Right lobe of liver (tissue), 6 donors: ENCODE data around the gene WNT9B. TPM values are rescaled to one million over a fixed set of nuclear protein-coding genes. Genes with fewer than 3 reads are reported as not detected.

Source experiments
- ATAC-seq, 4 donors: fragments of 200-7000 bp; cut with Tn5 transposase; one replicate each; pipeline ENCODE4 v1.9.1; 2020; ENCODE audit warnings: mild to moderate bottlenecking in 4 of 4, moderate library complexity in 4 of 4
- DNase-seq, 3 donors: peaks; one replicate each; pipeline ENCODE4 v3.0.0-alpha.2; 2020
- H3K27ac ChIP-seq, 3 donors: fragments of 200-600 bp; one replicate each; pipeline ENCODE4 v1.8.0; 2022
- H3K27me3 ChIP-seq, 2 donors: fragments of 200-600 bp; one replicate each; pipeline ENCODE4 v1.8.0; 2022
- H3K36me3 ChIP-seq, 4 donors: fragments of 200-600 bp; sonication (generic) in 1 of 4; one replicate each; pipeline versions ENCODE4 v1.5.1 to v1.8.0; 2017 to 2022; ENCODE audit warnings: control low read depth in 1 of 4
- H3K4me1 ChIP-seq, 4 donors: fragments of 200-600 bp; sonication (generic) in 1 of 4; one replicate each; pipeline versions ENCODE4 v1.5.1 to v1.8.0; 2017 to 2022; ENCODE audit warnings: control low read depth in 1 of 4
- H3K4me3 ChIP-seq, 3 donors: fragments of 200-600 bp; one replicate each; pipeline ENCODE4 v1.8.0; 2022
- H3K9me3 ChIP-seq, 4 donors: fragments of 200-600 bp; sonication (generic) in 1 of 4; one replicate each; pipeline versions ENCODE4 v1.5.1 to v1.8.0; 2017 to 2022; ENCODE audit warnings: control low read depth in 1 of 4
- CTCF ChIP-seq, 4 donors: fragments of 200-600 bp in 3 of 4; fragments of 450-650 bp in 1 of 4; IDR thresholded peaks; one replicate each; pipeline versions ENCODE4 v1.5.1 to v1.8.0; 2016 to 2022; ENCODE audit warnings: antibody characterized with exemption in 4 of 4, mild to moderate bottlenecking in 2 of 4
- POLR2A ChIP-seq: fragments of 450-650 bp; IDR thresholded peaks from one replicate; pipeline ENCODE4 v1.6.1; 2017; ENCODE audit warnings: antibody characterized with exemption, mild to moderate bottlenecking
- WGBS: methylation state at CpG from one replicate; pipeline ENCODE4 v1.1.6; 2018; ENCODE audit warnings: low coverage, low lambda C conversion rate; ENCODE audit not compliant: insufficient coverage; ENCODE audit errors: missing lambda C conversion rate; 5-methylcytosine and 5-hydroxymethylcytosine counted together
- intact Hi-C, 2 donors: fragments of 100-400 bp; cut with DNase I; formaldehyde crosslinking; loops; one replicate each; pipeline versions ENCODE4 v1.11.2 to v1.14.1; 2022
- total RNA-seq, 6 experiments: library from RNA; depleted of rRNA in 2 of 6; stranded (reverse); fragments of >200 nt in 2 of 6; fragmentation: NEBNext Ultra II Directional in 3 of 6; extraction: Animal tissue kit (Norgen Biotek cat#: 25700) in 3 of 6; gene quantifications; one replicate each; pipeline versions ENCODE4 v1.1.0 to v1.2.4, GENCODE V29; 2016 to 2023
- donor health status: DM: no; HTN: yes; CAD: no.
- donor health status: DM: no; HTN: no; CAD: no.
- donor health status: DM: no; HTN: no; CAD: no.
- donor health status: DM: no; HTN: yes; CAD: no.
- donor health status: DM: no; HTN: yes; CAD: no.

The WNT9B gene
- total RNA-seq, 6 experiments from 2014 or later: 0.55 to 1.7 (median 1.2) TPM; not detected in 3

- intact Hi-C loops: no loop called here
- H3K4me1 ChIP-seq: no peaks in the 10 kb centered on the region
- no peak overlapping the region for H3K4me3 ChIP-seq
- 90% methylated on average over 2 of the region's 8 CpGs for WGBS
- TF ChIP-seq POLR2A: no peak
- TF ChIP-seq CTCF (IDR thresholded peaks at IDR 0.05): no peak
- ATAC-seq (no peak), DNase-seq (no peak)
- no peaks in the 10 kb centered on the region for H3K27me3 ChIP-seq
- H3K9me3 ChIP-seq: no peaks in the 10 kb centered on the region
- no peak overlapping the region for H3K27ac ChIP-seq
- H3K36me3 ChIP-seq: no peaks in the 10 kb centered on the region
Observed at GRCh38 chr17:46809110-46809571, 42.2 kb upstream of the WNT9B start.

- Histone ChIP-seq H3K9me3 (no peaks in the 10 kb centered on the region), H3K27ac (no peak overlapping the region), H3K36me3 (no peaks in the 10 kb centered on the region), H3K27me3 (no peaks in the 10 kb centered on the region), H3K4me3 (no peak overlapping the region), H3K4me1 (no peaks in the 10 kb centered on the region)
- ATAC-seq (no peak), DNase-seq (no peak)
- WGBS: no CpG with 5 or more reads among the region's 10 CpGs
- TF ChIP-seq POLR2A (no peak), CTCF (IDR thresholded peaks at IDR 0.05) (no peak)
- intact Hi-C loops: no loop called here
Observed at GRCh38 chr17:46810837-46811236, 40.5 kb upstream of the WNT9B start.

- Histone ChIP-seq H3K27me3 (no peaks in the 10 kb centered on the region), H3K4me3 (no peak overlapping the region), H3K4me1 (no peaks in the 10 kb centered on the region), H3K27ac (no peak overlapping the region), H3K9me3 (no peaks in the 10 kb centered on the region), H3K36me3 (no peaks in the 10 kb centered on the region)
- TF ChIP-seq CTCF (IDR thresholded peaks at IDR 0.05) (no peak), POLR2A (no peak)
- 51% methylated on average over 6 of the region's 11 CpGs for WGBS
- no peak for DNase-seq
- intact Hi-C loops: no loop called here
- no peak for ATAC-seq
Observed at GRCh38 chr17:46811978-46812583, 39.3 kb upstream of the WNT9B start.

DNA sequence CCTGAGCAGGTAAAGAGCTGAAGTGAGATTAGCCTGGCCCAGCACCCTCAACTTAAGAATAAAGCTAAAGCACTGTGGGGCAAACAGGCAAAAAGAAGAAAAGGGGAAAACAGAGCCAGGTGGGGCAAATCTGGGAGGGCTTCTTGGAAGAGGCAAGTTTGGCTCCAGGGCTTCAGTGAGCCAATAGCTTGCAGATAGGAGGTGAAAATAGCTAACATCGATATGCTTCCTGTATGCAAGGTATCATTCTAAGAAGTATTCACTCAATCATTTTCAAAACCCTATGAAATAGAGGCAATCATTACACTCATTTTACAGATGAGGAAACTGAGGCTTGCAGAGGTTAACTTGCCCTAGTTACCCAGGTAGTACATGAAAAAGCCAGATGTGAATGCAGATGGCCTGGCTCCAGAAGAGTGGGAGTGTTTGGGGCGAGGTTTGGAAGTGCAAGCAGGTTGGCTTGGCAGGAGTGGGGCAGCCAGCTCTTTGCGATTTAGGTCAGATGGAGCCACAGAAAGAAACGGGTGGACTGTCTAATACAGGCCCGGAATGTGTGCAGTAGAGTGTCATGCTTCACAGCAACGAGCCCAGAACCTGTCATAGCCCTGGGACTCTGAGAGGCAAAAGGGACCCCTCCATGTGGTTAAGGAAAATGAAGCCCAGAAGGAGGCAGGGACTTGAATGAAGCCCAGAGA lies 38.6 kb upstream of the WNT9B start:
- WGBS: 52% methylated on average over 6 of the region's 6 CpGs
- TF ChIP-seq POLR2A: no peak
- TF ChIP-seq CTCF (IDR thresholded peaks at IDR 0.05): no peak
- Histone ChIP-seq H3K9me3 (no peaks in the 10 kb centered on the region), H3K4me1 (no peaks in the 10 kb centered on the region), H3K36me3 (no peaks in the 10 kb centered on the region), H3K27ac (no peak overlapping the region), H3K27me3 (peaks cover 0 to 1% of the 10 kb centered on the region in 2 donors), H3K4me3 (no peak overlapping the region)
- no peak for ATAC-seq
- intact Hi-C loops: no loop called here
- DNase-seq: no peak
